Stomach (tissue), 9 donors: Measurements from ENCODE around the gene IGF2BP3. TPM values are rescaled to one million over a fixed set of nuclear protein-coding genes. Genes with fewer than 3 reads are reported as not detected.
A peak's percentile ranks its signal among the peaks of the same experiment; 100 is the strongest.

ENCODE experiments used
- DNase-seq, 2 donors: peaks; one replicate each; pipeline versions ENCODE4 v3.0.0 to v3.0.0-alpha.2; 2013 to 2019
- H3K27ac ChIP-seq, 5 donors: fragments of 200-600 bp in 4 of 5; sonication (generic) in 4 of 5; one replicate each; pipeline ENCODE4 v1.5.1; 2013 to 2019; ENCODE audit warnings: mild to moderate bottlenecking in 1 of 5, moderate library complexity in 1 of 5
- H3K27me3 ChIP-seq, 3 donors: fragments of 200-600 bp; sonication (generic); one replicate each; pipeline ENCODE4 v1.5.1; 2017 to 2019; ENCODE audit warnings: mixed run types in 1 of 3
- H3K36me3 ChIP-seq, 4 donors: fragments of 200-600 bp; sonication (generic); 1 replicate in 3 of 4; 2 replicates in 1 of 4; pipeline ENCODE4 v1.5.1; 2016 to 2019
- H3K4me1 ChIP-seq, 4 donors: fragments of 200-600 bp; sonication (generic); one replicate each; pipeline ENCODE4 v1.5.1; 2016 to 2019
- H3K4me3 ChIP-seq, 4 donors: fragments of 200-600 bp; sonication (generic) in 3 of 4; one replicate each; pipeline ENCODE4 v1.5.1; 2016 to 2019; ENCODE audit warnings: mild to moderate bottlenecking in 1 of 4
- H3K9me3 ChIP-seq, 4 donors: fragments of 200-600 bp; sonication (generic); one replicate each; pipeline ENCODE4 v1.5.1; 2016 to 2019
- EP300 ChIP-seq: sonication (generic); formaldehyde crosslinking; IDR thresholded peaks from one replicate; pipeline ENCODE4 v1.6.1; 2017; ENCODE audit warnings: antibody characterized with exemption
- POLR2A ChIP-seq, 4 donors: fragments of 450-650 bp; IDR thresholded peaks; one replicate each; pipeline ENCODE4 v1.6.1; 2016; ENCODE audit warnings: antibody characterized with exemption in 4 of 4, control low read depth in 2 of 4, mild to moderate bottlenecking in 1 of 4, moderate library complexity in 1 of 4
- POLR2AphosphoS5 ChIP-seq, 3 donors: sonication (generic); formaldehyde crosslinking; IDR thresholded peaks; one replicate each; pipeline ENCODE4 v1.6.1; 2016; ENCODE audit warnings: antibody characterized with exemption in 3 of 3
- whole genome bisulfite sequencing, 5 donors: extraction: QIAGEN DNeasy Blood & Tissue Kit in 3 of 5; methylation state at CpG; one replicate each; pipeline versions ENCODE4 v1.1.5 to v1.1.7; 2013 to 2018; 5-methylcytosine and 5-hydroxymethylcytosine counted together
- intact Hi-C: fragments of 100-400 bp; cut with DNase I; formaldehyde crosslinking; loops from one replicate; pipeline ENCODE4 v1.15.1; 2023; ENCODE audit warnings: low total_unique reads
- polyA plus RNA-seq, 3 donors: library from polyadenylated mRNA; stranded (reverse); fragments of 200-250 nt; gene quantifications; one replicate each; pipeline ENCODE4 v1.2.3, GENCODE V29; 2013
- total RNA-seq, 5 donors: library from RNA; depleted of rRNA; stranded (reverse); fragments of >200 nt; gene quantifications; one replicate each; pipeline versions ENCODE4 v1.1.0 to v1.2.3, GENCODE V29; 2014 to 2016
- TF ChIP-seq, protein P1 (sequence below), 7 experiments: fragments of 450-650 bp in 4 of 7; fragments of 200-600 bp in 3 of 7; sonication (generic) in 3 of 7; IDR thresholded peaks; one replicate each; pipeline ENCODE4 v1.5.1; 2016 to 2019; ENCODE audit warnings: antibody characterized with exemption in 7 of 7, control low read depth in 2 of 7, mild to moderate bottlenecking in 1 of 7
- donor health status: healthy with polysubstance abuse.
- donor health status: Bipolar disorder and iron deficiency.
- donor health status: healthy.

The IGF2BP3 gene
- total and polyA plus RNA-seq, 8 donors, result 0.43 to 61.9 (median 5.2) TPM; not detected in 4

DNA sequence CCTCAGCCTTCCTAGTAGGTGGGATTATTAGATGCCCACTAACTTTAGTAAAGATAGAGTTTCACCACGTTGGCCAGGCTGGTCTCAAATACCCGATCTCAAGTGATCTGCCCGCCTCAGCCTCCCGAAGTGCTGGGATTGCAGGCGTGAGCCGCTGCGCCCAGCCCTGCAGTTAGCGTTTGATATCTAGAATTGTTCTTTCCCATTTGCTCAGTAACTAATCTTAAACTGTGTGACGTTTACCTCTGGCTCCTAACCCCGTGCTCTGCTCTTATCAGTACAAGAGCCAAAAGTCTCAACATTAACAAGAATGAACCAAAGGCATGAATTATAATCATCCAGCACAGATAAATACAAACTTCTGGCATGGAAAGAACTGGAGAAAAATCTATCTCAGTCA, 47.4 kb downstream of the IGF2BP3 start:
- H3K36me3 ChIP-seq, result no peaks in the 10 kb centered on the region
- DNase-seq, result peak; percentile 32 to 65
- peaks cover 0 to 8% (median 0%) of the 10 kb centered on the region in 4 donors for H3K4me1 ChIP-seq
- no peak overlapping the region for H3K4me3 ChIP-seq
- TF ChIP-seq, protein P1, sequence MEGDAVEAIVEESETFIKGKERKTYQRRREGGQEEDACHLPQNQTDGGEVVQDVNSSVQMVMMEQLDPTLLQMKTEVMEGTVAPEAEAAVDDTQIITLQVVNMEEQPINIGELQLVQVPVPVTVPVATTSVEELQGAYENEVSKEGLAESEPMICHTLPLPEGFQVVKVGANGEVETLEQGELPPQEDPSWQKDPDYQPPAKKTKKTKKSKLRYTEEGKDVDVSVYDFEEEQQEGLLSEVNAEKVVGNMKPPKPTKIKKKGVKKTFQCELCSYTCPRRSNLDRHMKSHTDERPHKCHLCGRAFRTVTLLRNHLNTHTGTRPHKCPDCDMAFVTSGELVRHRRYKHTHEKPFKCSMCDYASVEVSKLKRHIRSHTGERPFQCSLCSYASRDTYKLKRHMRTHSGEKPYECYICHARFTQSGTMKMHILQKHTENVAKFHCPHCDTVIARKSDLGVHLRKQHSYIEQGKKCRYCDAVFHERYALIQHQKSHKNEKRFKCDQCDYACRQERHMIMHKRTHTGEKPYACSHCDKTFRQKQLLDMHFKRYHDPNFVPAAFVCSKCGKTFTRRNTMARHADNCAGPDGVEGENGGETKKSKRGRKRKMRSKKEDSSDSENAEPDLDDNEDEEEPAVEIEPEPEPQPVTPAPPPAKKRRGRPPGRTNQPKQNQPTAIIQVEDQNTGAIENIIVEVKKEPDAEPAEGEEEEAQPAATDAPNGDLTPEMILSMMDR (IDR thresholded peaks at IDR 0.05), result no peak
- TF ChIP-seq POLR2A (IDR thresholded peaks at IDR 0.05) (no peak), EP300 (no peak)
- H3K27me3 ChIP-seq, result no peaks in the 10 kb centered on the region
- no peaks in the 10 kb centered on the region for H3K9me3 ChIP-seq
- WGBS, 5 donors, result 23 to 56% (median 38%) methylated on average over 10 of the region's 10 CpGs
- intact Hi-C loops, result no loop called here
- H3K27ac ChIP-seq, result no peak overlapping the region

DNA sequence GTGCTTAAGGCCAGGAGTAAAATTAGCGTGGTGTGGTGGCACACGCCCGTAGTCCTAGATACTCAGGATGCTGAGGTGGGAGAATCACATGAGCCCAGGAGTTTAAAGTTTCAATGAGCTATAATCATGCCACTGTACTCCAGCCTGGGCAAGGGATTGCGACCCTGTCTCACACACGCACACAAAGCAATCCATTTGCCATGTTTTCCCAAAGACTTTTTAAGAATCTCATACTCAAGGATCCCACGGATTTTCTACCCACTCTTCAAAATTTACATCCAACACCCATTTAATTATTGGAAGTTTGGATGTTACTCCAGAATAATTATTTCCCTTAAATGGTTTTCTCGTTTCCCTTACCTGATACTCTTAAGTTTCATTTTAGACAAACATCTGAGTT, 47.9 kb downstream of the IGF2BP3 start:
- WGBS, 5 donors, result 47 to 65% (median 60%) methylated on average over 7 of the region's 7 CpGs
- intact Hi-C loops, result no loop called here
- DNase-seq, result no peak
- no peaks in the 10 kb centered on the region for H3K27me3 ChIP-seq
- H3K36me3 ChIP-seq, result no peaks in the 10 kb centered on the region
- H3K9me3 ChIP-seq, result no peaks in the 10 kb centered on the region
- H3K27ac ChIP-seq, result no peak overlapping the region
- TF ChIP-seq, protein P1 (IDR thresholded peaks at IDR 0.05), result no peak
- TF ChIP-seq POLR2AphosphoS5 (IDR thresholded peaks at IDR 0.05) (no peak), POLR2A (IDR thresholded peaks at IDR 0.05) (no peak), EP300 (no peak)
- no peak overlapping the region for H3K4me3 ChIP-seq
- H3K4me1 ChIP-seq, result peaks cover 0 to 8% (median 0%) of the 10 kb centered on the region in 4 donors

DNA sequence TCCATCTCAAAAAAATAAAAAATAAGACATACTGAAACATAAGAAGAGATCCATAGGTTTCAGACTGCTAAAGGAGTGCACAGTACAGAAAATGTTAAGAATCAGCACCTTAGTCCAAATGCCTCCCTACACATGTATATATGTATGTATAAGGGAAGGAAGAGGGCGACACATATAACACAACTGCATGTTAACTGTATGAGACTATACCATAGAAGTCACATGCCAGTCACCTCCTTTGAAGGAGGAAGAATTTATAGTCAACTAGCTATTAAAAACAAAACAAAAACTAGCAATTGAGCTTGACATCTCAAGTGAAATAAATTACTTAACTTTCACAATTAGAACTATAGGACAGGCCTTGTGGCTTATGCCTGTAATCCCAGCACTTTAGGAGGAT, 50.4 kb downstream of the IGF2BP3 start:
- 91 to 97% (median 93%) methylated on average over 1 of the region's 1 CpG for WGBS, 5 donors
- TF ChIP-seq POLR2AphosphoS5 (IDR thresholded peaks at IDR 0.05), result no peak
- no peak for TF ChIP-seq POLR2A (IDR thresholded peaks at IDR 0.05)
- TF ChIP-seq, protein P1 (IDR thresholded peaks at IDR 0.05), result no peak
- no peak for TF ChIP-seq EP300
- Histone ChIP-seq H3K9me3 (no peaks in the 10 kb centered on the region), H3K27ac (no peak overlapping the region), H3K36me3 (no peaks in the 10 kb centered on the region), H3K4me1 (peaks cover 0 to 8% (median 0%) of the 10 kb centered on the region in 4 donors), H3K4me3 (no peak overlapping the region), H3K27me3 (no peaks in the 10 kb centered on the region)
- intact Hi-C loops, result no loop called here
- no peak for DNase-seq

DNA sequence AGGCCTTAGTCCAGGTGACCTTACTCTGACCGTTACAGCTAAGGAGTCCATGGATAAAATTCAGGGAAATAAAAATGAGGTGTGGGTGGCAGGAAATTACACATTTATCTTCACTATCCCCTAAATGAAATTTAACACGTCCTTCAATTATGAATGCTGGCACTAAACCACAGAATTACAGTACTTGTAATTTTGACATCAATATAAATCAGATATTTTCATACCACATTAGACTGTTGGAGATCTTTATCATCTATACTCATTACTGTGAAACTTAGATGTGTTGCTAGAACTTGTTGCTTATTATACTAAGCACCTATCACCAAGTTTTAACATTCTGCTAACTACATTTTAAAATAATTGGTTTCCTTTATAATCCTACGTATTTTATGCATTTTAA, 51.1 kb downstream of the IGF2BP3 start:
- Histone ChIP-seq H3K27me3 (no peaks in the 10 kb centered on the region), H3K27ac (no peak overlapping the region), H3K36me3 (no peaks in the 10 kb centered on the region), H3K4me1 (peaks cover 0 to 8% (median 0%) of the 10 kb centered on the region in 4 donors), H3K9me3 (no peaks in the 10 kb centered on the region), H3K4me3 (no peak overlapping the region)
- WGBS, 5 donors, result 64 to 82% (median 79%) methylated on average over 3 of the region's 3 CpGs
- intact Hi-C loops, result no loop called here
- TF ChIP-seq EP300 (no peak), POLR2A (IDR thresholded peaks at IDR 0.05) (no peak), POLR2AphosphoS5 (IDR thresholded peaks at IDR 0.05) (no peak)
- TF ChIP-seq, protein P1 (IDR thresholded peaks at IDR 0.05), result no peak
- no peak for DNase-seq
